Activated naive CD4-positive, alpha-beta T cell treated with anti-CD3 and anti-CD28 coated beads for 36 hours (primary cell): ENCODE data around the gene TUBG1. TPM values are rescaled to one million over a fixed set of nuclear protein-coding genes. Genes with fewer than 3 reads are reported as not detected.

Source experiments
- CTCF ChIA-PET: fragments of 350-600 bp; sonication (Branson Sonifier 250); formaldehyde crosslinking; loops from one replicate; lab custom pipeline; 2021; ENCODE audit warnings: antibody characterized with exemption; lab: Charles Lee
- DNase-seq: peaks from one replicate; pipeline ENCODE4 v3.0.0-alpha.2; 2020
- H3K27ac Mint-ChIP-seq: one replicate; pipeline ENCODE4 v1.8.0; 2021; ENCODE audit warnings: mild to moderate bottlenecking, mixed read lengths
- H3K27me3 Mint-ChIP-seq: one replicate; pipeline ENCODE4 v1.8.0; 2021; ENCODE audit warnings: low read depth, mixed read lengths
- H3K36me3 Mint-ChIP-seq: one replicate; pipeline ENCODE4 v1.8.0; 2021; ENCODE audit warnings: low read depth, mixed read lengths
- H3K4me1 Mint-ChIP-seq: one replicate; pipeline ENCODE4 v1.8.0; 2021; ENCODE audit warnings: low read depth, mixed read lengths
- H3K4me3 Mint-ChIP-seq: one replicate; pipeline ENCODE4 v1.8.0; 2021; ENCODE audit warnings: mild to moderate bottlenecking, moderate library complexity, mixed read lengths
- H3K9me3 Mint-ChIP-seq: one replicate; pipeline ENCODE4 v1.8.0; 2021; ENCODE audit warnings: mixed read lengths
- intact Hi-C: fragments of 100-400 bp; cut with micrococcal nuclease; formaldehyde crosslinking; loops from one replicate; pipeline ENCODE4 v1.15.1; 2023
- total RNA-seq, 2 experiments: library from RNA; stranded (reverse); gene quantifications; one replicate each; pipeline ENCODE4 v1.2.3, GENCODE V29; 2021

Gene TUBG1
- 10 to 100 TPM; 91.3 to 92.0 TPM for total RNA-seq

- no peaks in the 10 kb centered on the region for H3K9me3 Mint-ChIP-seq
- peaks cover 45% of the 10 kb centered on the region for H3K4me1 Mint-ChIP-seq
- intact Hi-C loops, result loop anchor here (1.0 to 5.0 kb wide), 4 partner anchors 32 to 390 kb away; partner anchors contain the start of genes PSMC3IP, RPL27 and TUBG2
- CTCF ChIA-PET, result interaction anchor here (0.7 to 2.9 kb wide), 6 partner anchors 11 to 154 kb away, joined by 3 to 30 read pairs (median 4); partner anchors contain the start of gene PSMC3IP
- peaks cover 26% of the 10 kb centered on the region for H3K36me3 Mint-ChIP-seq
- peak within 1 kb of the TSS; percentile 100 for H3K4me3 Mint-ChIP-seq
- H3K27me3 Mint-ChIP-seq, result no peaks in the 10 kb centered on the region
- DNase-seq, result peak; percentile 99
- peak within 1 kb of the TSS; percentile 93 for H3K27ac Mint-ChIP-seq
These were observed at the start of gene TUBG1, which contains the start of gene RETREG3 for GRCh38 chr17:42609182-42609813. Gene TUBG1, plus strand, starts transcription at chr17:42609683. Its CDS starts 55 bp downstream, at chr17:42609738. Gene RETREG3, minus strand, starts transcription at chr17:42609374. Its CDS starts 50 bp downstream, at chr17:42609324.

- peaks cover 34% of the 10 kb centered on the region for H3K4me1 Mint-ChIP-seq
These were observed 49.2 kb upstream of the TUBG1 start for GRCh38 chr17:42560246-42560645.

GRCh38 chr17:42561897-42562387 is 47.5 kb upstream of the TUBG1 start, which contains the start of gene COASY:
Gene COASY, plus strand, starts transcription at chr17:42562148. Its CDS starts 475 bp downstream, at chr17:42562623.
- H3K9me3 Mint-ChIP-seq, result no peaks in the 10 kb centered on the region
- CTCF ChIA-PET, result no interaction called here
- intact Hi-C loops, result loop anchor here (2.0 kb wide), 1 partner anchor 15 kb away; the partner anchor contains the start of gene PSMC3IP
- H3K4me3 Mint-ChIP-seq, result peak within 1 kb of the TSS; percentile 86
- peak within 1 kb of the TSS; percentile 90 for H3K27ac Mint-ChIP-seq
- H3K27me3 Mint-ChIP-seq, result no peaks in the 10 kb centered on the region
- DNase-seq, result peak; percentile 96
- H3K36me3 Mint-ChIP-seq, result peaks cover 7% of the 10 kb centered on the region
- H3K4me1 Mint-ChIP-seq, result peaks cover 38% of the 10 kb centered on the region

More at GRCh38 chr17:42560246-42560645, 49.2 kb upstream of the TUBG1 start:
- H3K36me3 Mint-ChIP-seq, result peaks cover 7% of the 10 kb centered on the region
- H3K4me3 Mint-ChIP-seq, result no peak overlapping the region
- no peaks in the 10 kb centered on the region for H3K27me3 Mint-ChIP-seq
- no peaks in the 10 kb centered on the region for H3K9me3 Mint-ChIP-seq
- H3K27ac Mint-ChIP-seq, result no peak overlapping the region
- DNase-seq, result no peak
- CTCF ChIA-PET, result interaction anchor here (1.6 kb wide), 1 partner anchor 12 kb away, joined by 5 read pairs; no protein-coding TSS in a partner anchor
- intact Hi-C loops, result no loop called here

- H3K4me3 Mint-ChIP-seq, result peak overlapping the region; percentile 86
- DNase-seq, result no peak
- intact Hi-C loops, result loop anchor here (2.0 kb wide), 1 partner anchor 14 kb away; the partner anchor contains the start of gene PSMC3IP
- peaks cover 39% of the 10 kb centered on the region for H3K4me1 Mint-ChIP-seq
- no peaks in the 10 kb centered on the region for H3K9me3 Mint-ChIP-seq
- H3K36me3 Mint-ChIP-seq, result peaks cover 7% of the 10 kb centered on the region
- CTCF ChIA-PET, result interaction anchor here (0.5 kb wide), 1 partner anchor 534 kb away, joined by 4 read pairs; no protein-coding TSS in a partner anchor
- H3K27me3 Mint-ChIP-seq, result no peaks in the 10 kb centered on the region
- peak overlapping the region; percentile 90 for H3K27ac Mint-ChIP-seq
These were observed 46.9 kb upstream of the TUBG1 start for GRCh38 chr17:42562388-42563142.

GRCh38 chr17:42563143-42563509 is 46.4 kb upstream of the TUBG1 start:
- CTCF ChIA-PET, result interaction anchor here (0.5 kb wide), 1 partner anchor 533 kb away, joined by 4 read pairs; no protein-coding TSS in a partner anchor
- H3K36me3 Mint-ChIP-seq, result peaks cover 9% of the 10 kb centered on the region
- DNase-seq, result no peak
- H3K9me3 Mint-ChIP-seq, result no peaks in the 10 kb centered on the region
- intact Hi-C loops, result loop anchor here (2.0 kb wide), 1 partner anchor 14 kb away; the partner anchor contains the start of gene PSMC3IP
- peak overlapping the region; percentile 90 for H3K27ac Mint-ChIP-seq
- H3K4me1 Mint-ChIP-seq, result peaks cover 42% of the 10 kb centered on the region
- H3K27me3 Mint-ChIP-seq, result no peaks in the 10 kb centered on the region
- H3K4me3 Mint-ChIP-seq, result peak overlapping the region; percentile 86

GRCh38 chr17:42563543-42563942 is 45.9 kb upstream of the TUBG1 start:
- no peaks in the 10 kb centered on the region for H3K9me3 Mint-ChIP-seq
- DNase-seq, result no peak
- no peaks in the 10 kb centered on the region for H3K27me3 Mint-ChIP-seq
- no peak overlapping the region for H3K27ac Mint-ChIP-seq
- peak overlapping the region; percentile 86 for H3K4me3 Mint-ChIP-seq
- CTCF ChIA-PET, result interaction anchor here (0.9 kb wide), 1 partner anchor 10 kb away, joined by 3 read pairs; no protein-coding TSS in a partner anchor
- intact Hi-C loops, result loop anchor here (2.0 kb wide), 1 partner anchor 13 kb away; the partner anchor contains the start of gene PSMC3IP
- peaks cover 45% of the 10 kb centered on the region for H3K4me1 Mint-ChIP-seq
- peaks cover 10% of the 10 kb centered on the region for H3K36me3 Mint-ChIP-seq

- Mint-ChIP-seq H3K4me1 (peaks cover 49% of the 10 kb centered on the region), H3K27ac (no peak overlapping the region), H3K9me3 (no peaks in the 10 kb centered on the region), H3K4me3 (peak overlapping the region; percentile 86), H3K36me3 (peaks cover 12% of the 10 kb centered on the region), H3K27me3 (no peaks in the 10 kb centered on the region)
- CTCF ChIA-PET, result interaction anchor here (0.8 to 2.8 kb wide), 3 partner anchors 10 to 27 kb away, joined by 3 to 13 read pairs (median 3); partner anchors contain the start of genes NAGLU and PSMC3IP
- DNase-seq, result no peak
- intact Hi-C loops, result loop anchor here (2.0 kb wide), 1 partner anchor 13 kb away; the partner anchor contains the start of gene PSMC3IP
These were observed 45.5 kb upstream of the TUBG1 start for GRCh38 chr17:42563950-42564349.

- Mint-ChIP-seq H3K27ac (no peak overlapping the region), H3K27me3 (no peaks in the 10 kb centered on the region), H3K9me3 (no peaks in the 10 kb centered on the region), H3K4me1 (peaks cover 59% of the 10 kb centered on the region), H3K36me3 (peaks cover 17% of the 10 kb centered on the region), H3K4me3 (peak overlapping the region; percentile 32)
- intact Hi-C loops, result no loop called here
- CTCF ChIA-PET, result interaction anchor here (0.7 to 2.8 kb wide), 5 partner anchors 11 to 115 kb away, joined by 3 to 13 read pairs (median 3); partner anchors contain the start of genes NAGLU and PSMC3IP
- no peak for DNase-seq
These were observed 44.5 kb upstream of the TUBG1 start for GRCh38 chr17:42564815-42565522.

GRCh38 chr17:42565523-42566214 is 43.8 kb upstream of the TUBG1 start:
- peaks cover 17% of the 10 kb centered on the region for H3K36me3 Mint-ChIP-seq
- DNase-seq, result no peak
- H3K27ac Mint-ChIP-seq, result no peak overlapping the region
- intact Hi-C loops, result no loop called here
- CTCF ChIA-PET, result interaction anchor here (0.6 to 2.8 kb wide), 4 partner anchors 11 to 198 kb away, joined by 3 to 13 read pairs (median 3); partner anchors contain the start of genes PSMC3IP and RETREG3
- no peaks in the 10 kb centered on the region for H3K27me3 Mint-ChIP-seq
- peak overlapping the region; percentile 93 for H3K4me3 Mint-ChIP-seq
- no peaks in the 10 kb centered on the region for H3K9me3 Mint-ChIP-seq
- peaks cover 59% of the 10 kb centered on the region for H3K4me1 Mint-ChIP-seq

GRCh38 chr17:42566215-42566882 is 43.1 kb upstream of the TUBG1 start:
- peaks cover 23% of the 10 kb centered on the region for H3K36me3 Mint-ChIP-seq
- peak overlapping the region; percentile 93 for H3K4me3 Mint-ChIP-seq
- CTCF ChIA-PET, result interaction anchor here (0.6 to 2.8 kb wide), 4 partner anchors 10 to 197 kb away, joined by 3 to 13 read pairs (median 3); partner anchors contain the start of genes PSMC3IP and RETREG3
- no peak for DNase-seq
- intact Hi-C loops, result no loop called here
- H3K27ac Mint-ChIP-seq, result peak overlapping the region; percentile 93
- H3K9me3 Mint-ChIP-seq, result no peaks in the 10 kb centered on the region
- H3K4me1 Mint-ChIP-seq, result peaks cover 59% of the 10 kb centered on the region
- no peaks in the 10 kb centered on the region for H3K27me3 Mint-ChIP-seq
